Measurements from ENCODE around the gene HPSE2.

HPSE2 gene

GRCh38 chr10:98720551-98720950 lies 515.1 kb downstream of the HPSE2 start:
- no peak for DNase-seq (ENCODE audit: extremely low read depth in 1 of 2, low read depth in 1 of 2)

DNA sequence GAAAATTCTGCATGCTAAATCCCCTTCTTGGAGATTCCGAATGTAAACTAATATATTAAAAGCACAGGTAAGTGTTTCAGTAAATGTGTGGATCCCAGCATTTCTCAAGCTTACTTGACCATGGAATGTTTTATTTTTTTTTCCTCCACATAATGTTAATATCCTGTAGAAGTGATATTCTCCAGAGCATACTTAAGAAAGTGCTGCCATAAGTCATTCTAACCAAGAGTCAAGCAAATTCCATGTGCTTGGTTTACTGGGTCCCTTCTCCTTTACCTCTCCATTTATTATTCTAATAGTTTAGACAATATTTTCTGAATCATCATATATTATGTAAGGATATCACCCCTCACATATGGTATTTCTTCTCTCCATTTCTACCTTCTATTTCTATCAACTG lies 522.1 kb downstream of the HPSE2 start:
- no peak for DNase-seq (ENCODE audit: extremely low read depth in 1 of 2, low read depth in 1 of 2)

- no peak for DNase-seq (ENCODE audit: extremely low read depth in 1 of 2, low read depth in 1 of 2)
Observed at GRCh38 chr10:98696516-98696915, 539.1 kb downstream of the HPSE2 start.

- DNase-seq (ENCODE audit: extremely low read depth in 1 of 2, low read depth in 1 of 2): no peak
Observed at GRCh38 chr10:98694883-98695282, 540.8 kb downstream of the HPSE2 start.

GRCh38 chr10:98694014-98694413 lies 541.6 kb downstream of the HPSE2 start:
- no peak for DNase-seq (ENCODE audit: extremely low read depth in 1 of 2, low read depth in 1 of 2)

DNA sequence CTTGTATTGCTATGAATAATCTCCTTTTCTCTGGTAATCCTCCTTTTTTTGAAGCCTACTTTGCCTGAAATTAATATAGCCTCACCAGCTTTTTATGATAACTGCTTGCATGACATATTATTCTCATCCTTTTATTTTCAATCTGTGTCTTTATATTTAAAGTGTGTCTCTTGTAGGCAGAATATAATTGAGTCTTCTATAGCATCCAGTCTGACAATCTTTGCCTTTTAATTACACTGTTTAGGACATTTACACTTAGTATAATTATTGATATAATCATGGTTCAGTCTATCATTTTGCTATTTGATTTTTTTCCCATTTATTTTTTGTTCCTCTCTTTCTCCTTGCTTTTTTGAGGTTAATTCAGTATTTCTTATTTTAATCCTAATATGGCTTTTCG lies 548.0 kb downstream of the HPSE2 start:
- no peak for DNase-seq (ENCODE audit: extremely low read depth in 1 of 2, low read depth in 1 of 2)

GRCh38 chr10:98684019-98684899 lies 551.4 kb downstream of the HPSE2 start:
- no peak for DNase-seq (ENCODE audit: extremely low read depth in 1 of 2, low read depth in 1 of 2)

DNA sequence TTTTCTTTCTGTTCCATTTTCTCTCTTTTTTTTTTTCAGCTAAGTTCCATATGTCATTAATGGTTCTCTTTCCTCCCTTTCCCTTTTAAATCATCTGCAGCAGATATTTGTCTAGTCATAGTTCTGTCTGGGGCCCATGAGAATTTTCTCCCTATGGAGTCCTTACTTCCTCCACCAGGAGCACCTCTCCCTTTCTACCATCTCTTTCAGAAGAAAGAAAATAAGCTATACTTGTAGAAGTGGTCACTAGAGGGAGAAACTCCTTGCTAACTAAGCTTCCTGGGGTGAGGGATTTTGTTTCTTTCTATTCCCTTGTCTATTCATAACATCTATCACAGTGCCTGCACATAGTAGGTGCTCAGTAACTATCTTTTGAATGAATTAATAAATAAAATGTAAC lies 558.8 kb downstream of the HPSE2 start:
- DNase-seq (ENCODE audit: extremely low read depth in 1 of 2, low read depth in 1 of 2): no peak

GRCh38 chr10:98675902-98676301 lies 559.8 kb downstream of the HPSE2 start:
- no peak for DNase-seq (ENCODE audit: extremely low read depth in 1 of 2, low read depth in 1 of 2)

DNA sequence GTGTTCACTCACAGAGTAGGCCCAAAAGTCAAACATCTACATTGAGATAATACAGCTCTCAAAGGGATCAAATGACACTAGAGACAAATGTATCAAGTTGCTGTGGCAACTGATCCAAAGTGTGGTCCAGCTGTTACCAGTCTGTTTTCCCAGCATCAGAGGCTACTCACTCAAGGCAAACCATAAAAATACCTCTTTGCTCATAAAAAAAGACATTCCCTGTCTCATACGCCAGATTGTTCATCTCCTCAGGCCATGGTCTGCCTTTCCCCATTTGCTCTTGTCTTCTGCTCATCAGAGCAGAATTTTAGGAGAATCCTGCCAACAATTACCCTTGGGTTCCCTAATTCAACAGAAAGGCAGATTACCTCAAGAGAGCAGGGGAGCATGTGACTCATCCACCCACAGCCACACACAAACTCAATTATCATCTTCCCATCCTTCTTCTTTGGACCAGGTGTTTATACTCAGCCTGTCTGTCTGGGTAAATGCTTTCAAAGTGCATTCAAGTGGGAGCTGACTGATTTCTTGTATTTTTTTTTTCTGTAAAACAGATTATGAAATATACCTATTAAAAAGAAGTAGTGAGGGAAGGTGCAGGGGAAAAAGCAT lies 562.4 kb downstream of the HPSE2 start:
- no peak for DNase-seq (ENCODE audit: extremely low read depth in 1 of 2, low read depth in 1 of 2)

DNA sequence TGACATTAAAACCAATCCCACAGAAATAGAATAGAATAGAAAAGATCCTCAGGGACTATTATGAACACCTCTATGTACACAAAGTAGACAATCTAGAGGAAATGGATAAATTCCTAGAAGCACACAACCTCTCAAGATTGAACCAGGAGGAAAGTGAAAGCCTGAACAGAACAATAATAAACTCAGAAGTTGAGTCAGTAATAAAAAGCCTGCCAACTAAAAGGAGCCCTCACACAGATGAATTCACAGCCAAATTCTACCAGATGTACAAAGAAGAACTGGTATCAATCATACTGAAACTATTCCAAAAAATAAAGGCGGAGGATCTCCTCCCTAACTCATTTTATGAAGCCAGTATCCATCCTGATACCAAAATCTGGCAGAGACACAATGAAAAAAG lies 568.6 kb downstream of the HPSE2 start:
- DNase-seq (ENCODE audit: extremely low read depth in 1 of 2, low read depth in 1 of 2): no peak

DNA sequence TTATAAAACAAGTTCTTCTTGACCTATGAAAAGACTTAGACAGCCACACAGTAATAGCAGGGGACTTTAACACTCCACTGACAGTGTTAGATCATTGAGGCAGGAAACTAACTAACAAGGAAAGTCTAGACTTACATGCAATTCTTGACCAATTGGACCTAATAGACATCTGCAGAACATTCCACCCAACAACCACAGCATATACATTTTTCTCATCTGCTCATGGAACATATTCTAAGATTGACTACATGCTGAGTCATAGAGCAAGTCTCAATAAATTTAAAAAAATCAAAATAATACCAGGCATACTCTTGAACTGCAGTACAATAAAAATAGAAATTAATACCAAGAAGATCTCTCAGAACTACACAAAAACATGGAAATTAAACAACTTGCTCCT lies 569.4 kb downstream of the HPSE2 start:
- no peak for DNase-seq (ENCODE audit: extremely low read depth in 1 of 2, low read depth in 1 of 2)

DNA sequence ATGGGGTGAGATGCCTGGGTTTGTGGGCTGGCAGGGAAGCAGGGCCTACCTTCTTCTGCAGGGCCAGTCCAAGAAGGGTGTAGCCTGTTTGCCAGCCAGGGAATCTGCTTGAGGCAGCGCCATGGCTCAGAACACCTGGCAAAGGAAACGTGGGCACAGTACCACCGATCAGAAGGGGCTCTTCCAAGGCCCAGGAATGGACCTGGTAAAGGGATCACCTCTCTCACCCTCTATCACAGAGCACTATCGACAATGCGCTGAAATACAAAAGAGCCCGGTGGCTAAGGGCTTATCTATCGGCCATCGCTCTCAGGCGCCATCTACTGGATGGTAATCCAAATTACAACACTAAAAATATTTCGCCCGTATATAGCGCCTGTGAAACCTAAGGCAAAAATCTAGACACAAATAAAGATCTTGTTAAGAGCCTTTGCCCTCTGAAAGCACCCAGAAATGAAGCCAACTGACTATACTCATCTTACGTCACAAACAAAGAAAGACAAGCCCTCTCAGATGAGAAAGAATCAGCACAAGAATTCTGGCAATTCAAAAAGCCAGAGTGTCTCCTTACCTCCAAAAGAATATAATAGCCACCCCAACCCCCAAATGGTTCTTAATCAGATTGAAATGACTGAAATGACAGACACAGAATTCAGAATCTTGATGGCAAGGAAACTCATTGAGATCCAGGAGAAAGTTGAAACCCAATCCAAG lies 571.2 kb downstream of the HPSE2 start:
- DNase-seq (ENCODE audit: extremely low read depth in 1 of 2, low read depth in 1 of 2): no peak

DNA sequence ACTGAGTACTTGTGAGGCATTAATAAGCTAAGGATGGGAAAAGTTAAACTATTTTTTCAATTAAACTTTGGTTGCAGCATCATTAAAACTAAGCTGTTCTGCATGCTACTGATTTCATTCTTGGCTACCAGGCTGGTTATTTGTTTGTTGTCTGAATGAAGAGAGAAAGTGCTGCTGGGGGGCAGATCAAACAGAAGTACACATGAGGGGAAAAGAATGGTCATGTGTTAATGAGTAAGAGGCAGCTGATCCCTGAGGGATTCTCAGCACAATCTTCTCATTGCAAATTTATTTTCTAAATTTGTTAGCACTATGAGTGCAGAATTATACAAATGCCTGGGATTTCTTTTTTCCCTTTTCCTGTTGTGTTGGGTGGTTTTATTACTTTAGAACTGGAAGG lies 575.7 kb downstream of the HPSE2 start:
- no peak for DNase-seq (ENCODE audit: extremely low read depth in 1 of 2, low read depth in 1 of 2)

GRCh38 chr10:98655492-98655891 lies 580.2 kb downstream of the HPSE2 start:
- no peak for DNase-seq (ENCODE audit: extremely low read depth in 1 of 2, low read depth in 1 of 2)

GRCh38 chr10:98649170-98649569 lies 586.5 kb downstream of the HPSE2 start:
- no peak for DNase-seq (ENCODE audit: extremely low read depth in 1 of 2, low read depth in 1 of 2)

GRCh38 chr10:98646998-98647917 lies 588.4 kb downstream of the HPSE2 start:
- no peak for DNase-seq (ENCODE audit: extremely low read depth in 1 of 2, low read depth in 1 of 2)

GRCh38 chr10:98644466-98644865 lies 591.2 kb downstream of the HPSE2 start:
- DNase-seq (ENCODE audit: extremely low read depth in 1 of 2, low read depth in 1 of 2): no peak

GRCh38 chr10:98642281-98642680 lies 593.4 kb downstream of the HPSE2 start:
- no peak for DNase-seq (ENCODE audit: extremely low read depth in 1 of 2, low read depth in 1 of 2)

DNA sequence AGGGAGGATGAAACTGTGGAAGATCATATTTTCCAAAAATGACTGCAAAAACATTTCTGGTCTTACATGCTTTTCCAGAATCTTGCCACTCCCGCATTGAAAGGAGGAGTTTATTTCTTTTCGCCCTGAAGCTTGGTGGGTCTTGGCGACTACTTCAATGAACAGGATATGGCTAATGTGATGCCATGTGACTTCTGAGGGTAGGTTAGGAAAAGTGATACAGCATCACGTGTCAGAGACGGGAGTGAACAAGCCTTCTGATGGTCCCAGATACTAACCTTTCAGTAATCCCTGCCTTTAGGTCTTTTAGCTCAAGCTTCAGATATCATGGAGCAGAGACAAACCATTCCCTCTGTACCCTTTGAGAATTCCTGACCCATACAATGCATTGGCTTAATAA lies 596.7 kb downstream of the HPSE2 start:
- DNase-seq (ENCODE audit: extremely low read depth in 1 of 2, low read depth in 1 of 2): no peak

- no peak for DNase-seq (ENCODE audit: extremely low read depth in 1 of 2, low read depth in 1 of 2)
Observed at GRCh38 chr10:98636921-98637329, 598.7 kb downstream of the HPSE2 start.
